IMR-90 (cell line): ENCODE measurements around the gene MGAT5. TPM values are rescaled to one million over a fixed set of nuclear protein-coding genes. Genes with fewer than 3 reads are reported as not detected.

Experiments used
- ATAC-seq: fragments of 200-7000 bp; cut with Tn5 transposase; 2 replicates; pipeline ENCODE4 v1.9.1; 2020; ENCODE audit warnings: low read depth, mild to moderate bottlenecking, moderate library complexity
- BruUV-seq: library from RNA; stranded (reverse); fragments of 400-500 nt; replicated peaks from 2 replicates; lab custom pipeline; 2021; lab: Mats Ljungman, UMichigan
- CTCF ChIA-PET: fragments of 300-600 bp; formaldehyde crosslinking; extraction: SDS; loops from one replicate; lab custom pipeline; 2021; ENCODE audit warnings: antibody characterized with exemption; lab: Yijun Ruan, JAX
- POLR2A ChIA-PET: fragments of 300-600 bp; sonication (Branson Sonifier 250); formaldehyde crosslinking; loops from one replicate; lab custom pipeline; 2022; ENCODE audit warnings: antibody characterized with exemption; ENCODE audit not compliant: unreplicated experiment; lab: Charles Lee
- DNase-seq: peaks from one replicate; pipeline ENCODE4 v3.0.0; 2013
- H2AFZ ChIP-seq: replicated peaks from 2 replicates; pipeline ENCODE3; 2013; ENCODE audit warnings: low read length, mild to moderate bottlenecking; ENCODE audit not compliant: poor library complexity
- H2AK5ac ChIP-seq: 2 replicates; pipeline ENCODE4 v1.6.1; 2013; ENCODE audit warnings: low read depth, low read length, inconsistent platforms
- H2AK9ac ChIP-seq: replicated peaks from 2 replicates; pipeline ENCODE3; 2013; ENCODE audit warnings: mild to moderate bottlenecking, low read depth, low read length, moderate library complexity; ENCODE audit not compliant: poor library complexity
- H2BK120ac ChIP-seq: 2 replicates; pipeline ENCODE4 v1.6.1; 2013; ENCODE audit warnings: low read depth, low read length, inconsistent platforms
- H2BK15ac ChIP-seq: 3 replicates; pipeline ENCODE4 v1.6.1; 2013; ENCODE audit warnings: low read depth, low read length, inconsistent platforms
- H2BK20ac ChIP-seq: 2 replicates; pipeline ENCODE4 v1.6.1; 2013; ENCODE audit warnings: low read depth, mild to moderate bottlenecking, inconsistent platforms, low read length, moderate library complexity
- H2BK5ac ChIP-seq: 2 replicates; pipeline ENCODE4 v1.6.1; 2013; ENCODE audit warnings: mild to moderate bottlenecking, low read depth, low read length, inconsistent platforms; ENCODE audit not compliant: poor library complexity, severe bottlenecking
- H3K14ac ChIP-seq: replicated peaks from 2 replicates; pipeline ENCODE4 v1.6.1; 2013; ENCODE audit warnings: low read depth, low read length, inconsistent platforms
- H3K18ac ChIP-seq: 2 replicates; pipeline ENCODE4 v1.6.1; 2013; ENCODE audit warnings: low read depth, low read length, control low read depth
- H3K23ac ChIP-seq: 2 replicates; pipeline ENCODE4 v1.6.1; 2013; ENCODE audit warnings: low read depth, low read length, inconsistent platforms
- H3K27ac ChIP-seq: 2 replicates; pipeline ENCODE4 v1.5.1; 2013; ENCODE audit warnings: mild to moderate bottlenecking, control low read depth, low read length; ENCODE audit not compliant: insufficient read depth
- H3K27me3 ChIP-seq: 2 replicates; pipeline ENCODE4 v1.6.1; 2013; ENCODE audit warnings: low read length; ENCODE audit not compliant: control insufficient read depth, insufficient read depth
- H3K36me3 ChIP-seq: 2 replicates; pipeline ENCODE4 v1.6.1; 2013; ENCODE audit warnings: low read length, mixed read lengths; ENCODE audit not compliant: control insufficient read depth, insufficient read depth
- H3K4ac ChIP-seq: 2 replicates; pipeline ENCODE4 v1.6.1; 2013; ENCODE audit warnings: low read depth, low read length, inconsistent platforms
- H3K4me1 ChIP-seq: 2 replicates; pipeline ENCODE4 v1.6.1; 2013; ENCODE audit warnings: low read length, mixed read lengths; ENCODE audit not compliant: control insufficient read depth, insufficient read depth
- H3K4me2 ChIP-seq: 2 replicates; pipeline ENCODE4 v1.6.1; 2013; ENCODE audit warnings: low read depth, mild to moderate bottlenecking, control low read depth, low read length, moderate library complexity
- H3K4me3 ChIP-seq: 2 replicates; pipeline ENCODE4 v1.5.1; 2013; ENCODE audit warnings: low read depth, mild to moderate bottlenecking, control low read depth, low read length, moderate library complexity; ENCODE audit not compliant: insufficient read depth
- H3K56ac ChIP-seq: 2 replicates; pipeline ENCODE4 v1.6.1; 2013; ENCODE audit warnings: low read length, inconsistent platforms; ENCODE audit not compliant: insufficient read depth; ENCODE audit errors: extremely low read depth
- H3K79me1 ChIP-seq, 2 experiments: 2 replicates each; pipeline ENCODE4 v1.6.1; 2013; ENCODE audit warnings: low read length in 2 of 2, inconsistent platforms in 1 of 2, low read depth in 1 of 2
- H3K9ac ChIP-seq: 2 replicates; pipeline ENCODE4 v1.6.1; 2013; ENCODE audit warnings: low read depth, low read length, control low read depth
- H3K9me1 ChIP-seq: 2 replicates; pipeline ENCODE4 v1.6.1; 2013; ENCODE audit warnings: low read length, inconsistent platforms; ENCODE audit not compliant: insufficient read depth
- H3K9me3 ChIP-seq: 2 replicates; pipeline ENCODE4 v1.6.1; 2013; ENCODE audit warnings: low read length; ENCODE audit not compliant: control insufficient read depth, insufficient read depth
- H4K20me1 ChIP-seq: 2 replicates; pipeline ENCODE4 v1.6.1; 2013; ENCODE audit warnings: low read length, inconsistent platforms; ENCODE audit not compliant: insufficient read depth
- H4K5ac ChIP-seq: 2 replicates; pipeline ENCODE4 v1.6.1; 2013; ENCODE audit warnings: mild to moderate bottlenecking, low read depth, low read length, control low read depth
- H4K8ac ChIP-seq, 2 experiments: 2 replicates each; pipeline ENCODE4 v1.6.1; 2013; ENCODE audit warnings: low read depth in 2 of 2, low read length in 2 of 2, control low read depth in 1 of 2, inconsistent platforms in 1 of 2
- H4K91ac ChIP-seq: 2 replicates; pipeline ENCODE4 v1.6.1; 2013; ENCODE audit warnings: low read depth, low read length, inconsistent platforms; ENCODE audit not compliant: insufficient read depth
- FOS ChIP-seq: fragments of 150-350 bp; IDR thresholded peaks from 2 replicates; pipeline ENCODE4 v1.6.1; 2016; ENCODE audit warnings: low read depth, low read length
- MAFK ChIP-seq: IDR thresholded peaks from 2 replicates; pipeline ENCODE4 v1.6.1; 2012; ENCODE audit warnings: low read depth, low read length, improper control_type of control experiment
- MAZ ChIP-seq: IDR thresholded peaks from 2 replicates; pipeline ENCODE4 v1.6.1; 2012; ENCODE audit warnings: low read depth, mild to moderate bottlenecking, low read length, improper control_type of control experiment, moderate library complexity, borderline replicate concordance
- NFE2L2 ChIP-seq: fragments of 150-350 bp; IDR thresholded peaks from 2 replicates; pipeline ENCODE4 v1.6.1; 2016; ENCODE audit warnings: low read depth, mild to moderate bottlenecking, low read length
- RAD21 ChIP-seq: IDR thresholded peaks from 2 replicates; pipeline ENCODE4 v1.6.1; 2012; ENCODE audit warnings: low read length, improper control_type of control experiment
- RCOR1 ChIP-seq: IDR thresholded peaks from 2 replicates; pipeline ENCODE4 v1.6.1; 2012; ENCODE audit warnings: mild to moderate bottlenecking, low read length, improper control_type of control experiment; ENCODE audit not compliant: insufficient replicate concordance
- RFX5 ChIP-seq: IDR thresholded peaks from 2 replicates; pipeline ENCODE4 v1.8.0; 2012; ENCODE audit warnings: low read depth, mild to moderate bottlenecking, low read length, moderate library complexity
- SMC3 ChIP-seq: fragments of 150-350 bp; IDR thresholded peaks from 2 replicates; pipeline ENCODE4 v1.6.1; 2016; ENCODE audit warnings: low read depth, mild to moderate bottlenecking, antibody characterized with exemption, low read length, moderate library complexity
- WGBS, 2 experiments: methylation state at CpG; one replicate each; pipeline versions ENCODE4 v1.1.5 to v1.1.7; 2013; ENCODE audit warnings: missing lambda C conversion rate in 2 of 2; ENCODE audit not compliant: insufficient read length in 1 of 2; ENCODE audit errors: extremely low coverage in 2 of 2; 5-methylcytosine and 5-hydroxymethylcytosine counted together
- dilution Hi-C: fragments of 300-500 bp; cut with HindIII; formaldehyde crosslinking; loops from one replicate; pipeline ENCODE4 v1.14.3; 2018; ENCODE audit warnings: low sequenced_read_pairs; ENCODE audit not compliant: unreplicated experiment
- in situ Hi-C: fragments of 300-500 bp; cut with MboI; formaldehyde crosslinking; loops from 3 replicates; pipeline ENCODE4 v1.14.3; 2019; ENCODE audit warnings: low sequenced_read_pairs, inconsistent platforms, mixed read lengths
- intact Hi-C: fragments of 100-400 bp; cut with micrococcal nuclease; formaldehyde crosslinking; loops from 2 replicates; pipeline ENCODE4 v1.10.0; 2022
- polyA plus RNA-seq, 3 experiments: library from polyadenylated mRNA; depleted of rRNA; stranded (reverse); fragments of >200 nt; gene quantifications; 2 replicates each; pipeline ENCODE4 v1.2.3, GENCODE V29; 2012; ENCODE audit warnings: low replicate concordance in 1 of 3
- total RNA-seq: library from RNA; depleted of rRNA; stranded (reverse); fragments of >200 nt; gene quantifications from 2 replicates; pipeline ENCODE4 v1.2.3, GENCODE V29; 2012
- TF ChIP-seq, protein P1 (sequence below): fragments of 150-350 bp; IDR thresholded peaks from 2 replicates; pipeline ENCODE4 v1.6.1; 2016; ENCODE audit warnings: low read depth, mild to moderate bottlenecking, low read length, moderate library complexity, borderline replicate concordance
- TF ChIP-seq, protein P2 (sequence below): fragments of 150-350 bp; IDR thresholded peaks from 2 replicates; pipeline ENCODE4 v1.6.1; 2017; ENCODE audit warnings: mild to moderate bottlenecking, antibody characterized with exemption, low read length, low read depth

Gene MGAT5
- total and polyA plus RNA-seq, 2 of the 4 experiments (the other 2 are of a cell fraction) = 22.9 to 59.9 TPM

DNA sequence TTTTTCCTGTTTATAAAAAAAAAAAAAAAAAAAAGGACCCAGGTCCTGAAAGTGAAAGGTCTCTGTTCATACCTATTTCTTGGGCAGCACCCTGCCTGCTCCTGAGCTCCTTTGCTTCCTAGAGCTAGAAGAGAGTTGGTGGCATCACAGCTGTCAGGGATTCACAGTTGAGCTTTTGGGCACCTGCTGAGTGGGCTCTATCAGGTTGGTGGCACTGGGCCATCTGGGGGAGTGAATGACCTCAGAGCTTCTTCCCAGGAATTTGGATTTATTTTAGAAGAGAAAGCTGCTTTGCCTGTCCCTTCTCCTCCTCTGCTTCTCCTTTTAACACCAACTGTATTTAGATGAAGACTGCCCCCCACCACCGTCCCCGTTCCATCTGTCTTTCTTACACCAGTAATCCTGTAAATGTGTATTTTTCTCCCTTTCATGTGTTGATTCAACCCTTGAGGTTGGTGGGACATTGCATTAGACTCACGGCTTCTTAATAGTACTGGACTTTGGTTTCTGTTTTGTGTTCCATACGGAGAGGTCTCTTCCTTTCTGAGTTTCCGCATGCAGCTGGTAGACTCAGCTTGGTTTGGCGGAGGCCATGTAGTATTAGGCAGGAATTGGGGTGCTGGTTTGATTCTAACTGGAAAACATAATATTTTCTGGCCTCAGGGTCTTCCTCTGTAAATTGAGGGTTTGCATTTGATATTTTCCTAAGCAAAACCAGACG is 7.6 kb upstream of the MGAT5 start:
- Histone ChIP-seq H3K27ac (no peak overlapping the region), H2BK120ac (no peak overlapping the region), H2AFZ (no peak overlapping the region), H4K8ac (no peak overlapping the region), H2AK9ac (no peak overlapping the region), H3K9me3 (no peaks in the 10 kb centered on the region), H4K5ac (no peak overlapping the region), H4K91ac (no peak overlapping the region), H3K4ac (no peak overlapping the region), H2BK20ac (no peak overlapping the region), H3K27me3 (no peaks in the 10 kb centered on the region), H3K36me3 (no peaks in the 10 kb centered on the region), H3K56ac (no peak overlapping the region), H4K20me1 (peaks cover 48% of the 10 kb centered on the region; the same call in 1 of the 2 replicates), H3K4me2 (no peak overlapping the region), H3K79me1 (peaks cover 39 to 74% of the 10 kb centered on the region in 2 experiments), H3K23ac (no peak overlapping the region), H2AK5ac (no peak overlapping the region), H2BK5ac (no peak overlapping the region), H2BK15ac (no peak overlapping the region), H3K4me1 (peaks cover 11% of the 10 kb centered on the region), H3K9ac (no peak overlapping the region), H3K14ac (no peak overlapping the region), H3K18ac (no peak overlapping the region), H3K9me1 (peaks cover 17% of the 10 kb centered on the region), H3K4me3 (no peak overlapping the region)
- 100% methylated on average over 1 of the region's 7 CpGs; no CpG with 5 or more reads in 1 of the 2 experiments for WGBS, 2 experiments
- intact Hi-C loops = loop anchor here (5.0 kb wide), 1 partner anchor 229 kb away; no protein-coding TSS in a partner anchor
- no peak for ATAC-seq
- POLR2A ChIA-PET = no interaction called here
- CTCF ChIA-PET = interaction anchor here (0.6 to 1.8 kb wide), 10 partner anchors 8 to 824 kb away, joined by 3 to 9 read pairs (median 4); partner anchors contain the start of gene MGAT5
- TF ChIP-seq MAFK = no peak
- no peak for TF ChIP-seq RAD21
- TF ChIP-seq SMC3 = no peak
- TF ChIP-seq, protein P1, sequence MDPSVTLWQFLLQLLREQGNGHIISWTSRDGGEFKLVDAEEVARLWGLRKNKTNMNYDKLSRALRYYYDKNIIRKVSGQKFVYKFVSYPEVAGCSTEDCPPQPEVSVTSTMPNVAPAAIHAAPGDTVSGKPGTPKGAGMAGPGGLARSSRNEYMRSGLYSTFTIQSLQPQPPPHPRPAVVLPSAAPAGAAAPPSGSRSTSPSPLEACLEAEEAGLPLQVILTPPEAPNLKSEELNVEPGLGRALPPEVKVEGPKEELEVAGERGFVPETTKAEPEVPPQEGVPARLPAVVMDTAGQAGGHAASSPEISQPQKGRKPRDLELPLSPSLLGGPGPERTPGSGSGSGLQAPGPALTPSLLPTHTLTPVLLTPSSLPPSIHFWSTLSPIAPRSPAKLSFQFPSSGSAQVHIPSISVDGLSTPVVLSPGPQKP = no peak
- TF ChIP-seq MAZ = no peak
- no peak for TF ChIP-seq RCOR1
- no peak for TF ChIP-seq FOS
- TF ChIP-seq NFE2L2 = no peak
- TF ChIP-seq RFX5 = no peak
- TF ChIP-seq, protein P2, sequence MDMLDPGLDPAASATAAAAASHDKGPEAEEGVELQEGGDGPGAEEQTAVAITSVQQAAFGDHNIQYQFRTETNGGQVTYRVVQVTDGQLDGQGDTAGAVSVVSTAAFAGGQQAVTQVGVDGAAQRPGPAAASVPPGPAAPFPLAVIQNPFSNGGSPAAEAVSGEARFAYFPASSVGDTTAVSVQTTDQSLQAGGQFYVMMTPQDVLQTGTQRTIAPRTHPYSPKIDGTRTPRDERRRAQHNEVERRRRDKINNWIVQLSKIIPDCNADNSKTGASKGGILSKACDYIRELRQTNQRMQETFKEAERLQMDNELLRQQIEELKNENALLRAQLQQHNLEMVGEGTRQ = no peak
- no peak for DNase-seq
- in situ Hi-C loops = loop anchor here (25.0 kb wide), 1 partner anchor 359 kb away; no protein-coding TSS in a partner anchor
- no TSS peak for BruUV-seq
- dilution Hi-C loops = no loop called here
